ENCODE data around the gene REELD1.

REELD1 gene

GRCh38 chr4:146260521-146260920 lies 46.2 kb downstream of the REELD1 start:
- H3K79me2 ChIP-seq (ENCODE audit: control insufficient read depth, insufficient read depth, low read length) = no peaks in the 10 kb centered on the region
- no peak overlapping the region for H4K8ac ChIP-seq (ENCODE audit: low read depth, low read length)
- no peak overlapping the region for H3K4ac ChIP-seq (ENCODE audit: low read depth, low read length)
- H3K79me1 ChIP-seq (ENCODE audit: low read length) = no peaks in the 10 kb centered on the region
- H3K36me3 ChIP-seq (ENCODE audit: control insufficient read depth, insufficient read depth, low read length) = no peaks in the 10 kb centered on the region
- H3K4me3 ChIP-seq (ENCODE audit: low read length) = no peak overlapping the region
- H3K23ac ChIP-seq (ENCODE audit: low read length) = no peak overlapping the region
- no peak overlapping the region for H3K4me2 ChIP-seq (ENCODE audit: low read length)
- H4K5ac ChIP-seq (ENCODE audit: low read length) = no peak overlapping the region
- no peak overlapping the region for H2BK15ac ChIP-seq (replicated peaks; ENCODE audit: low read depth)
- H3K27ac ChIP-seq (ENCODE audit: low read depth, low read length) = no peak overlapping the region
- no peaks in the 10 kb centered on the region for H3K27me3 ChIP-seq (ENCODE audit: insufficient read depth, low read length, poor library complexity)
- WGBS (ENCODE audit: extremely low coverage, insufficient coverage, low lambda C conversion rate) = no CpG with 5 or more reads among the region's 4 CpGs
- peaks cover 2% of the 10 kb centered on the region for H3K4me1 ChIP-seq (ENCODE audit: control insufficient read depth, low read depth, low read length)
- H2BK120ac ChIP-seq (ENCODE audit: low read depth, low read length) = no peak overlapping the region
- no peak overlapping the region for H3K18ac ChIP-seq (ENCODE audit: low read length)
- no peak overlapping the region for H2AK5ac ChIP-seq (ENCODE audit: low read length)
- DNase-seq = no peak
- H3K9ac ChIP-seq (ENCODE audit: low read length) = no peak overlapping the region
- H2BK5ac ChIP-seq (ENCODE audit: low read length) = no peak overlapping the region
- H3K56ac ChIP-seq (ENCODE audit: low read length) = no peak overlapping the region

GRCh38 chr4:146261041-146261440 lies 46.7 kb downstream of the REELD1 start:
- Histone ChIP-seq H3K23ac (ENCODE audit: low read length) (no peak overlapping the region), H3K27ac (ENCODE audit: low read depth, low read length) (no peak overlapping the region), H3K79me2 (ENCODE audit: control insufficient read depth, insufficient read depth, low read length) (no peaks in the 10 kb centered on the region), H3K4me2 (ENCODE audit: low read length) (no peak overlapping the region), H2BK15ac (replicated peaks; ENCODE audit: low read depth) (no peak overlapping the region), H2BK5ac (ENCODE audit: low read length) (no peak overlapping the region), H2AK5ac (ENCODE audit: low read length) (no peak overlapping the region), H4K5ac (ENCODE audit: low read length) (no peak overlapping the region), H3K9ac (ENCODE audit: low read length) (no peak overlapping the region), H3K18ac (ENCODE audit: low read length) (no peak overlapping the region), H3K79me1 (ENCODE audit: low read length) (no peaks in the 10 kb centered on the region), H3K4me1 (ENCODE audit: control insufficient read depth, low read depth, low read length) (peaks cover under 1% of the 10 kb centered on the region), H3K27me3 (ENCODE audit: insufficient read depth, low read length, poor library complexity) (no peaks in the 10 kb centered on the region), H2BK120ac (ENCODE audit: low read depth, low read length) (no peak overlapping the region), H3K4ac (ENCODE audit: low read depth, low read length) (no peak overlapping the region), H3K56ac (ENCODE audit: low read length) (no peak overlapping the region), H3K36me3 (ENCODE audit: control insufficient read depth, insufficient read depth, low read length) (no peaks in the 10 kb centered on the region), H4K8ac (ENCODE audit: low read depth, low read length) (no peak overlapping the region), H3K4me3 (ENCODE audit: low read length) (no peak overlapping the region)
- DNase-seq = no peak
- WGBS (ENCODE audit: extremely low coverage, insufficient coverage, low lambda C conversion rate) = no CpG with 5 or more reads among the region's 2 CpGs

- Histone ChIP-seq H2BK15ac (replicated peaks; ENCODE audit: low read depth) (no peak overlapping the region), H2BK120ac (ENCODE audit: low read depth, low read length) (no peak overlapping the region), H3K18ac (ENCODE audit: low read length) (no peak overlapping the region), H2AK5ac (ENCODE audit: low read length) (no peak overlapping the region), H3K23ac (ENCODE audit: low read length) (no peak overlapping the region), H3K4ac (ENCODE audit: low read depth, low read length) (no peak overlapping the region), H3K4me1 (ENCODE audit: control insufficient read depth, low read depth, low read length) (no peaks in the 10 kb centered on the region), H3K56ac (ENCODE audit: low read length) (no peak overlapping the region), H4K5ac (ENCODE audit: low read length) (no peak overlapping the region), H3K79me1 (ENCODE audit: low read length) (no peaks in the 10 kb centered on the region), H2BK5ac (ENCODE audit: low read length) (no peak overlapping the region), H3K27me3 (ENCODE audit: insufficient read depth, low read length, poor library complexity) (no peaks in the 10 kb centered on the region), H3K79me2 (ENCODE audit: control insufficient read depth, insufficient read depth, low read length) (no peaks in the 10 kb centered on the region), H3K4me3 (ENCODE audit: low read length) (no peak overlapping the region), H3K36me3 (ENCODE audit: control insufficient read depth, insufficient read depth, low read length) (no peaks in the 10 kb centered on the region), H4K8ac (ENCODE audit: low read depth, low read length) (no peak overlapping the region), H3K4me2 (ENCODE audit: low read length) (no peak overlapping the region), H3K9ac (ENCODE audit: low read length) (no peak overlapping the region), H3K27ac (ENCODE audit: low read depth, low read length) (no peak overlapping the region)
- no peak for DNase-seq
Observed at GRCh38 chr4:146263793-146264192, 49.5 kb downstream of the REELD1 start.

GRCh38 chr4:146265950-146266490 lies 51.7 kb downstream of the REELD1 start:
- H2BK5ac ChIP-seq (ENCODE audit: low read length) = no peak overlapping the region
- no peak overlapping the region for H2AK5ac ChIP-seq (ENCODE audit: low read length)
- H2BK120ac ChIP-seq (ENCODE audit: low read depth, low read length) = no peak overlapping the region
- DNase-seq = no peak
- H3K79me1 ChIP-seq (ENCODE audit: low read length) = no peaks in the 10 kb centered on the region
- no peaks in the 10 kb centered on the region for H3K4me1 ChIP-seq (ENCODE audit: control insufficient read depth, low read depth, low read length)
- no peak overlapping the region for H2BK15ac ChIP-seq (replicated peaks; ENCODE audit: low read depth)
- no peak overlapping the region for H3K4me3 ChIP-seq (ENCODE audit: low read length)
- H3K27ac ChIP-seq (ENCODE audit: low read depth, low read length) = no peak overlapping the region
- H4K5ac ChIP-seq (ENCODE audit: low read length) = no peak overlapping the region
- H3K18ac ChIP-seq (ENCODE audit: low read length) = no peak overlapping the region
- H3K4ac ChIP-seq (ENCODE audit: low read depth, low read length) = no peak overlapping the region
- no peak overlapping the region for H4K8ac ChIP-seq (ENCODE audit: low read depth, low read length)
- H3K79me2 ChIP-seq (ENCODE audit: control insufficient read depth, insufficient read depth, low read length) = no peaks in the 10 kb centered on the region
- H3K27me3 ChIP-seq (ENCODE audit: insufficient read depth, low read length, poor library complexity) = no peaks in the 10 kb centered on the region
- no peak overlapping the region for H3K56ac ChIP-seq (ENCODE audit: low read length)
- H3K36me3 ChIP-seq (ENCODE audit: control insufficient read depth, insufficient read depth, low read length) = no peaks in the 10 kb centered on the region
- no peak overlapping the region for H3K9ac ChIP-seq (ENCODE audit: low read length)
- H3K4me2 ChIP-seq (ENCODE audit: low read length) = no peak overlapping the region
- no peak overlapping the region for H3K23ac ChIP-seq (ENCODE audit: low read length)
- WGBS (ENCODE audit: extremely low coverage, insufficient coverage, low lambda C conversion rate) = no CpG with 5 or more reads among the region's 2 CpGs

GRCh38 chr4:146267826-146268225 lies 53.5 kb downstream of the REELD1 start:
- no CpG with 5 or more reads among the region's 5 CpGs for WGBS (ENCODE audit: extremely low coverage, insufficient coverage, low lambda C conversion rate)
- Histone ChIP-seq H2BK15ac (replicated peaks; ENCODE audit: low read depth) (no peak overlapping the region), H3K36me3 (ENCODE audit: control insufficient read depth, insufficient read depth, low read length) (no peaks in the 10 kb centered on the region), H3K9ac (ENCODE audit: low read length) (no peak overlapping the region), H3K4me1 (ENCODE audit: control insufficient read depth, low read depth, low read length) (no peaks in the 10 kb centered on the region), H2BK5ac (ENCODE audit: low read length) (no peak overlapping the region), H3K4ac (ENCODE audit: low read depth, low read length) (no peak overlapping the region), H4K8ac (ENCODE audit: low read depth, low read length) (no peak overlapping the region), H2BK120ac (ENCODE audit: low read depth, low read length) (no peak overlapping the region), H3K79me2 (ENCODE audit: control insufficient read depth, insufficient read depth, low read length) (no peaks in the 10 kb centered on the region), H3K79me1 (ENCODE audit: low read length) (no peaks in the 10 kb centered on the region), H3K27ac (ENCODE audit: low read depth, low read length) (no peak overlapping the region), H3K4me3 (ENCODE audit: low read length) (no peak overlapping the region), H3K23ac (ENCODE audit: low read length) (no peak overlapping the region), H3K18ac (ENCODE audit: low read length) (no peak overlapping the region), H2AK5ac (ENCODE audit: low read length) (no peak overlapping the region), H4K5ac (ENCODE audit: low read length) (no peak overlapping the region), H3K56ac (ENCODE audit: low read length) (no peak overlapping the region), H3K27me3 (ENCODE audit: insufficient read depth, low read length, poor library complexity) (no peaks in the 10 kb centered on the region), H3K4me2 (ENCODE audit: low read length) (no peak overlapping the region)
- DNase-seq = no peak

- Histone ChIP-seq H3K23ac (ENCODE audit: low read length) (no peak overlapping the region), H3K4me2 (ENCODE audit: low read length) (no peak overlapping the region), H4K5ac (ENCODE audit: low read length) (no peak overlapping the region), H3K79me1 (ENCODE audit: low read length) (no peaks in the 10 kb centered on the region), H2BK15ac (replicated peaks; ENCODE audit: low read depth) (no peak overlapping the region), H3K79me2 (ENCODE audit: control insufficient read depth, insufficient read depth, low read length) (no peaks in the 10 kb centered on the region), H3K18ac (ENCODE audit: low read length) (no peak overlapping the region), H2AK5ac (ENCODE audit: low read length) (no peak overlapping the region), H3K4ac (ENCODE audit: low read depth, low read length) (no peak overlapping the region), H3K27ac (ENCODE audit: low read depth, low read length) (no peak overlapping the region), H2BK120ac (ENCODE audit: low read depth, low read length) (no peak overlapping the region), H3K4me3 (ENCODE audit: low read length) (no peak overlapping the region), H3K4me1 (ENCODE audit: control insufficient read depth, low read depth, low read length) (no peaks in the 10 kb centered on the region), H3K36me3 (ENCODE audit: control insufficient read depth, insufficient read depth, low read length) (no peaks in the 10 kb centered on the region), H2BK5ac (ENCODE audit: low read length) (no peak overlapping the region), H3K9ac (ENCODE audit: low read length) (no peak overlapping the region), H4K8ac (ENCODE audit: low read depth, low read length) (no peak overlapping the region), H3K56ac (ENCODE audit: low read length) (no peak overlapping the region), H3K27me3 (ENCODE audit: insufficient read depth, low read length, poor library complexity) (no peaks in the 10 kb centered on the region)
- no CpG with 5 or more reads among the region's 2 CpGs for WGBS (ENCODE audit: extremely low coverage, insufficient coverage, low lambda C conversion rate)
- DNase-seq = no peak
Observed at GRCh38 chr4:146269228-146269653, 54.9 kb downstream of the REELD1 start.

Data from mesendoderm (in vitro differentiated cells).